ENCODE measurements around the gene PKD1L1.
A peak's percentile ranks its signal among the peaks of the same experiment; 100 is the strongest.

The PKD1L1 gene

DNA sequence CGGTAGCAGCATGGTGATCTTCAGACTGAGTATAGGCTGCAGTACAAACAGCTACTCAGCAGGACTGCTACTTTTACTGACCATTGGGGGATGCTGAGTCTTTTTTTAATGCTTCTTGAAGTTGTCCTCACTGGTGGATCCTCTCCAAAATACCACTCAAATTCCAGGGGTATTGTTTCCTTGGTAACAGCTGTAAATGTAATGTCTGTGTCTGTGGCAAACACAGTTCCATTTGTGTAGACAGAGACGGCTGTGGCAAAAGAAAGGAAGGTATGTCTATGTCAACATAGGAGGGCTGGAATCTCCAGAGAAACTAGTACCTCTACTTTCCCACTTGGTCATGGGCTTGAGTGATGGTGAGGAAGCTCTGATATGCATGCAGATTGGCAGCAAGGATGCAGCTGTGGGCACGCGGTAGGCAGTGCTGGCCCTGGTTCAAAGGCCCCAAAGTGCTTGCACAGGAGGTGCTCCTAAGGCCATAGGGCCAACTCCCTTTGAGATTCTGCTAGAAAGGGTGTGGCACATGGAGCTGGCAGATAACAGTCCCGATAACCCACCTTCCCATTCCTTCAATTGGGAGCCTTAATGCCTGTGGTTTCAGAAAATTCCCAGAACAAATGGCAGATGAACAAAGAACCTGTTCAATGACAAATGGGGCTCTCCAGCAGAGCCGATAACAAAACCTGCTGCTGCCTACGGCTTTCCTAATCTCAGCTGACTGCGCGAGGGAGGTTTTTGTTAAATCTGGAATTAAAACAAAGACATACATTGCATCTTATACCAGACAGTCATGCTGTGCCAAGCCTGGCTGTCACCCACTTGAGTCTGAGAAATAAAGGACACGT, 43.0 kb downstream of the PKD1L1 start:
- no peak for DNase-seq (ENCODE audit: low spot score)

DNA sequence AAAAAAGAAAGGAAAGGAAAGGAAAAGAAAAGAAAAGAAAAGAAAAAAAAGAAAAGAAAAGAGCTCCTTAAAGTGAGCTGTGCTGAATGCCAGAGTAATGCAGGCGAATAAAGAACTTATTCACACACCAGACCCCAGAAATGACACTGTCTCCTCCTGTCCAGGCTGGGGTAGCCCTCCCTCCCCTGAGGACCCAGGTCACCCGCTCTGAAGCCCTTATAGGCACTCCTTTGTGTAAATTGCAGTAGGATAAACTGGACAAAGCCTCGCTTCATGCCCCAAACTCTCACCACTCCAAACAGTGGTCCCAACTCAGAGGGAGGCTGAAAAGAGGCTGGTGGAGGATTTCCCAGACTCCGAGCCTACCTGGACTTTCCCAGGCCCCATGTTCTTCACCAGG, 46.3 kb downstream of the PKD1L1 start:
- no peak for DNase-seq (ENCODE audit: low spot score)

DNA sequence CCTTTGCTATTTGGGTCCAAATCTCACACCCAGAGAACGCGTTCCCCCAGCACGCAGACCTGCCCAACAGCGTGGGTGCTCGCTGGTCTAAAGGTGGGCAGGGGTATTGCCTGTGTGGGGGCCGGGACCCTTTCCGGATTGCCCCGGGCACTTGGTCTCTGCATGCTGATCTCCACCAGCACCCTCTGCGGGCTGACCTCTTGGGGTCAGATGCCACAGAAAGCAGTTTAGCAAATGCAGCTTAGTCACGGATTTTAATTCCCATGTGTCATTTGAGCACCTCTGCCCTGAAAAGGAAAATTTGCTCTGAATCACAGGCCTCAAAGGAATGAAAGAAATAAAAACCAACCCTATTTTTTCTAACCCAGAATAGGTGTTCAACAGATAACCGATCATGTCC, 46.7 kb downstream of the PKD1L1 start:
- no peak for DNase-seq (ENCODE audit: low spot score)

DNA sequence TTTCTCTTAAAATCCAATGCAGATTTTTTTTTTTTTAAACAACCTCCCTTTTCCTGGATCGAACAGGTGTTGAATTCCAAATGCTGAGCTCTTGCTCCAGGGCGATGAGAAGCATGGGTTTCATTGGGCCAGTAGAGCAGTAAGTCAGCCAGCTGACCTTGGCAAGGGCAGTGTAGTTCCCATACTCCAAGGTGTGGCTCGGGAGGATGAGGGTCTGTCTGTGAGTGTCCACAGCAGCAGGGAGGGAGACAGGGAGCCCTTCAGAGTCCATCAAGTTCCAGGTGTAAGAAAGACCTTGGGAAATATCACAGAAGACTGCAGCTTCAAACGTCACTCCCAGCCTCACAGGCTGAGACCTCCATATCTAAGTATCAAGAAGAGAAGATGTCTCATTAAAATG, 50.4 kb downstream of the PKD1L1 start:
- no peak for DNase-seq (ENCODE audit: low spot score)

DNA sequence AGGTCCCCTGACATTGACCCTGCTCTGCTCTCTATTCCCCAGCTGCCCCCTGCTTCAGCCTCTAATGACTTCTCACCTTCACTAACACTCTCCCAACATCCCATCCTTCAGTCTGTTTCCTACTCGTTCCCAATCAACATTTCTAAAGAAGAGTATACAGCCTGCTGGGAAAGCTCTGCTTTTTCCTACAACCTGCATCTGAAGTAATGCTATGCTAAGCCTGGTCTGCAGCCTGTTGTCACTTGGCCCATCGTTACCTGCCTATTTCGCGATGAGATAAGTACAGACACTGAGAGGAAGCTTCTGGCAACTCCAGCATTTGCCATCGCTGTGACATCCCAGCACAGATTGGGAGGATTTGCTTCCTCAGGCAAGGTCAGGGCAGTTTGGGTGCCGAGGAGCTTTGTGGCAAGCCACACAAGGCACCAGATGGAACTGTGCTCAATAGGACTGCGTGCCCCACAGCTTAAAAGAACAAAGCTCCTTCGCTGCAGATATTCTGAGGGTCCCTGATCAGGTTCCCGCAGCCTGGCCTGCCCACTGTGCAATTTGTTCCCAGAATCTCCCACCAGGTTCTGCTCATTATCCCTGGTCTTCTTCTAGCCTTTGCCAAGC, 51.4 kb downstream of the PKD1L1 start:
- DNase-seq (ENCODE audit: low spot score): no peak

DNA sequence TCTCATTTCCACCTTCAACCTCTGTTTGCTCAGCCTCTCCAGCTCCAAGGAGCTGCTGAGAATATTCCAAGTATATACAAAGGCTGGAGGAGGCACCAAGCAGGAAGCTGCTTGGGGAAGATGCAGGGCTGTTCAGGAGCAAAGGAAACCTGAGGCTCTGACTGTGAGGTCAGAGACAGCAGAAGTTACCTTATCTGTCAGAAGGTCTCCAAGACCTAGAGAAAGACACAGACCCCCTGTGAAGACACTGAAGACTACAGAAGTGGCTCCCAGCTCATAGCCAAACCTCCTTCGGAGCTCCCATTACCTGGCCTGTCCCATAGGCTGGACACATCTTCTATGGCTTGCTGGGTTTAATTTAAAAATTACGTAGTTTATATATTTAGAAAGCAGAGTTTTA, 53.2 kb downstream of the PKD1L1 start:
- DNase-seq (ENCODE audit: low spot score): no peak

DNA sequence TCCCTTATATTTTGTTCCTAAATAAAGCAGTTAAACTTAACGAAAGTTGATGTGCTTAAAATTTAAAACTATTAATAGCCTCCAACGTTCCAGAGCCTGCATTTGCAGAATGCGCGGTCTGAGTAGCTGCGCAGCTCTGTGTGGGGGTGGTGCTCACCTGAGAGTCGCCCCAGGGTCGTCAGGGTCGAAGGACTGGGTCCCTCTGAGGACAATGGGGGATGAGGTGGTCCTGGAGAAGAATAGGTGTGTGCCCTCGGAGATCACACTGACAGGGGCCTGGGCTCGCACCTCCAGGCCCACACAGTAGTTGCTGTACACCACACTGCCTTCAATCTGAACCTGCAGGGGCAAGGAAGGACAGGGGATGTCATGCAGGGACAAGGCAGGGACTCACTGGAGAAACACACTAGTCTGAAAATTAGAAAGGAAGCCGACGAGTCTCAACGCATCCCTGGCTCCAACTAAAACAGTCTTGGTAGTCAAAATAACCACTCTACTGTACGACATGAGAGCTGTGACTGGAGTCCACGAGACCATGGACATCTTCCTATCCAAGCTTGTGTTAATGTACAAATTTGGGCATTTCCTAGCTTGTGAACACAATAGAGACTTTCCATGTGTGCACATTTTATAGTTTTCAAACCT, 54.4 kb downstream of the PKD1L1 start:
- DNase-seq (ENCODE audit: low spot score): no peak

DNA sequence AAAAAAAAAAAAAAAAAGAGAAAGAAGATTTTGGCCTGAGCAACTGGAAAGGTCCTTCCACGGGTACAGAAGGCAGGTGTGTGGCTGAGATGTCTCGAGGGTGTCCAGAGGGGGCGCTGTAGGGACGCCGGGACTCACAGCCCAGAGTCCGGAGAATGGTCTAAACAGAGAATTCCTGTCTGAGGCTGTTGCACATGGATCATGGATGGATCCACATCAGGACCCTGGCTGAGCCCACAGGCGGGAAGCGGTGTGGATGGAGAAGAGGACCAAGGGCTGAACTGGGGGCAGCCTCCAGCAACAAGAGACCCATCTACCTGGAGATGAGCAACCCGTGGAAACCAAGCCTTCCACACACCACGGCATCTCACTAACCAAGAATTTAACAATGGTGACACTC, 55.0 kb downstream of the PKD1L1 start:
- DNase-seq (ENCODE audit: low spot score): no peak

DNA sequence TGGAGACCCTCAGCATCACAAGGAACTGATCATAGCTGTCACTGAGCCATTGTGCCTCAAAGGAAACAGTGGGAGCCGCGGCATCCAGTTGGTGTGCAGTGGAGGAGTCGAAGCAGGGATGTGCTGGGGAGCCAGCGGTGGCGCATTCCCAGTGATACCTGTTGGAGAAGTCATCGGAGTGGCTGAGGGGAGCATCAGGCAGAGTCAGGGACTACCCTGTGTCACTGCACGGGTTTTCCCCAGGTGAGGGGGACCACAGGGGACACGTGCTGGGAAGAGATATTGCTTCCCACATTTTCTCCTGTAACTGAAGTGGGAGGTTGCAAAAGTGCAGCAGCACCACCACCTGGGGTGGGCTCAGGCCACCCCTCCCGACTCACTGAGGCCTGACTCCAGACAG, 57.7 kb downstream of the PKD1L1 start:
- no peak for DNase-seq (ENCODE audit: low spot score)

DNA sequence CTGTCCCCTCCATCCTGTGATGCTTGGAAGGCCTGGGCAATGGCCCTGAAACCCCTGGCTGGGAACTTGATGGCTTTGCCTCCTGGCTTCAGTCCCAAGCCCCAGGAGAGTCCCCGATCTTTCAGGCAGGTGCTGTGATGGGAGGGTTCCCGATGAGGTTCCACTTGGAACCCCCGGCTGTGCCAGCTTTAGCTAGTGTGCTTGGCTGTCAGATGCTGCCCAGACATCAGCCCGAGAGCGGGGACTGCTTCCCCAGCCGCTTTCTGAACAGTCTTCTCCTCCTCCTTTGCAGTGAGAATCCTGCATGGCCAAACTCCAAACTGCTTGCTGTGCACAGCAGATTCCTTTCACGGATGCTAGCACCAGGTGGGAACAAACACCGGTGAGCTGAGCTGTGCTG, 58.1 kb downstream of the PKD1L1 start:
- no peak for DNase-seq (ENCODE audit: low spot score)

DNA sequence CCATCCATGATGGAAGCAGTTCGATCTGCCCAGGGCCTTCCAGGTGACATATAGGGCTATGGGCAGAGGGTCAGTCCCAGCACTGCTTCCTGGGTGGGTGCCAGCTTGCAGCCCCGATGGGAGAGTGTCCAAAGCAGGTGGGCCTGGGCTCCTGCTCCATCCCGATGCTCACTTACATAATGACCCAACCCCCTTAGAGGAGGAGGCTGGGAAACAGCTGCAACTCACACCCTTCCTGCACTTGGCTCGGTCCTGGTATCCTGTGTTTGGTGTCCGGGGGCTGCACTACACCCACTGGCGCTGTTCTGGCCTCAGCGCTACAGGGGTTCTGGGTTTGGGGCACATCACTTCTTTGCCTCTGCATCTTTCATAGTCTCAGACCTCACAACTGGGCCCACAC, 58.5 kb downstream of the PKD1L1 start:
- no peak for DNase-seq (ENCODE audit: low spot score)

DNA sequence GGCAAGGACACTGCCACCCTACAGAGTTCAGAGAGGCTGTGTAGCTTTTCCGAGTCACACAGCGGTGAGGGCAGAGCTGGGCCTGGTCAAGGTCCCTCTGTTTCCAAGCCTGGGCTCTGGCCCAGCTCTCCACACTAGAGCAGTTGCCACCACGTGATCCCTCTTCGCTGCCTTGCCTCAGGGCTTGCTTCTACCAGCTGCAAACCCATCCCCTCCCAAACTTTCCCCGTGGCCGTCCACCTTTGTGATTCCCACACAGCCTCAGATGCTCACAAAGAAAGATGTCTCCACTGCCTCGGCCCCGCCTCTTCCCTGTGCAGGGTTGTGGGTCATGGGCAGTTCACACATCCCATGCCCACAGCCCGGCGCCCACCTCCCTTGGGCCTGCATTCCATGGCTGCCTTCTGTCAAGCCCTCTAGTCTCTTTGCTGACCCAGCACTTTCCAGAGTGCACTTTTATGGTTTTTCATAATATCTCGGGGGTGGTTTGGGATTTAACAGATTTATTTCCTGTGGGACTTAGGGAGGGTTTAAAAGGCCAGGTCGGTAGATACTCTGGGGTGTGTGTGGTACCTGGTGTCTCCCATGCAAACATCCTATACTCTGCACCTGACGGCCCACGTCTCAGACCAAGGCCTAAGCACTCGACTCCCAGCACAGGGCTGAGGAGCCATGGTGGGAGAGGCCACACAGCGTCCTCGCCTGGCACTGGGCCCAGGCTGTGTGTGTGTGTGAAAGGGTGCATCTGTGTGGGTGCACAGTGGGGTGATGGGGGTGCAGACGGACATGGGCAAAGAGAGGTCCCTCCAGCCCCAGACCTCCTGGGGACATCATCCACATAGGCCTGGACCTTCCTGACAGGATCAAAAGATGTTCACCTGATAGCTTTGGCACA, 59.6 kb downstream of the PKD1L1 start:
- DNase-seq (ENCODE audit: low spot score): no peak

DNA sequence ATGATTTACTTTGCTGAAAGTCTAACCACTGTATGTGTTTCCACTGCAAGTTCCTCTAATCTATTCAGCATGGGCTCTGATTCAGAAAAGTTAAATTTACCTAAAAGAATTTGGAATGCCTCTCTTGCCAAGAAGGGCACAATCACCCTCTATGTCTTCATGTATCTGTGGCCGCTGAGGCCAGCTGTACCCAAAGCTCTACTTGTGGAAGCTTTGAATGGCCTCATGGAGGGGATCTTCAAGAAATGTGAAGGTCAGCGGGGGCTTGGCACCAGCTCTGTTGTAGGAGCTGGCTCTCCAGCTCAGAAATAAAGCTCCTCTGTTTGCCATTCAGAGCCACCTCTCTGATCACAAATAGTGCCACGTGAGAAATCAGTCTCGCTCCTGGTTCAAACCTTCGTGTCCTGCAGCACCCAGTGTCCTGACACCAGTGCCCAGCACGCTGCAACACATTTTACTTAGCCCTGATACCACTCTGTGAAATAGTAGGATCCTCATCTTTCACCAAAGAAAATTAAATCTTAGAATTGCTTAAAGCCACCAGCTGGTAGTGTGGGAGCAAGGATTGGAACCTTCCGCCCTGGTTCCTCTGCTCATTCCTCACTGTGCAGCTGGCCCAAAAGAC, 61.1 kb downstream of the PKD1L1 start:
- no peak for DNase-seq (ENCODE audit: low spot score)

DNA sequence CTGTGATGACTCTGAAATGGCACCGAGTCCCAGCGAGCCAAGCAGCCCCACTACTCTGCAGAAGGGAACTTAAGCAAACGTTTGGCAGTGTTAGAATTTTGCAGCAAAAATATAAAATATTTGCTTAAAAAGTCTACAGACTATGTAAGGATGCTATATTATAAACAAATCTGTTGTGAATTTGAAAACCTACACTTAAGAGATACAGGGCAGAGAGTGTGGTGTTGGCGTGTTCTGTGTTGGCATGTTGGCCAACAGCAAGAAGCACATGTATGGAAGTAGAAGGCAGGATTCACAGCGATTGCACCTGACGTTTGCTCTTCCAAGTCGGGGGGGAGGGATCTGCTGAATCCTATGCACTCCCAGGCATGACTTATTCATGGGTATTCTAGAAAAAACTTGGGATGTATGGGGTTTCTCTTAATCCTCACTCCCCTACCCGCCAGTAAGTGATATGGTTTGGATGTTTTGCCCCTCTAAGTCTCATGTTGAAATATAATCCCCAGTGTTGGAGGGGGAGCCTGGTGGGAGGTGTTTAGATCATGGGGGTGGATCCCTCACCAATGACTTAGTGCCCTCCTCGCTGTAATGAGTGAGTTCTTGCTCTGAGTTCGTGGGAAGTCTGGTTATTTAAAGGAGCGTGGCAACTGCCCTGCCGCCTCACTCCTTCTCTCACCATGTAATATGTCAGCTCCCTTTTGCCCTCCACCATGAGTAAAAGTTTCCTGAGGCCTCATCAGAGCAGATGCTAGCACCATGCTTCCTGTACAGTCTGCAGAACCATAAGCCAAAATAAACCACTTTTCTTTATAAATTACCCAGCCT, 62.1 kb downstream of the PKD1L1 start:
- no peak for DNase-seq (ENCODE audit: low spot score)

DNA sequence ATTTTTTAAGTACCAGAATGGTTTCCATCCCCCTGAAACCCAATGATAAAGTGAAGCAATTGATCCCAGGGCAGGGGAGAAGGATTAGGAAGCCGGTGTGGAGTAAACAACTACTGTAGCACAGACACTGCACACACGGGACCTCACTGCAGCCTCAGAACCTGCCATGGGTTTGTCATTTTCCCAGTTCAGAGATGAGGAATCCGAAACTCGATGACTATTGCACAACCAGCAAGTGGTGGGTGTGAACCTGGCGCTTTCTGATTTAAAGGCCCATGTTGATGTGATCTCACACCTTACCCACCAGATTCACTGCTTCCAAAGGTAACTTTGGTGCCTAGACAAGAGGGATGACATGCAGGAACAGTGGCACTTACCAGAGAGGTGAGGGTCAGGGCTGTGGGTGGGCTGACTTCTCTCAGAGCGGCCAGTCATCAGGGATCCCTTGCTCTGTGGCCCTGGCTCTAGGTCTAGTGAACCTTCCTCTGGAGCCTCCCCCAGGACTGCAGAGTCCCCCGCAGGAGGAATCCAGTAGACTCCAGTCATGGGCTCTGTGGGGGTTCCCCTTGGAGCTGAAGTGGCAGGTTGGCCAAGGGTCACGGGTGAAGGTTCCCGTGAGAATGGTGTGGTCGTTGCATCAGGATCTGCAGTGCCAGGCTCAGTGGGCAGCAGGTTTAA, 62.8 kb downstream of the PKD1L1 start:
- DNase-seq (ENCODE audit: low spot score): no peak

DNA sequence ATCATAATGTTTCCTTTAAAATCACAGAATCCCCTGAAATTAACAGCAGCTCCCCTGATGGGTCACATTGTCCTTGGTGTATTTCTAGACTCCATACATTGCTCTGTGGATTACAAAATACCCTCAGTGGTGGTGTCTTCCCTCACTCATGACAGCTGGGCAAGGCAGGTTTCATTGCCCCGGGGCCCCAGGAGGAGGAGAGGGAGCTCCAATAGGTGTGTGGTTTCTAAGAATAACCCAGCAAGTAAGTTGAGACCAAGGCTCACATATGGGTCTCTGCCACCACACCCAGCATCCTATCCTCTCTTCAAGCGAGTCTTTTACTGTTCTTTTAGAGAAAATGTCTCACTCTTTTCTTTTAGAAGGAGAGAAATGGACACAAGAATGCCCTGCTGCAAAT, 63.6 kb downstream of the PKD1L1 start:
- DNase-seq (ENCODE audit: low spot score): no peak

DNA sequence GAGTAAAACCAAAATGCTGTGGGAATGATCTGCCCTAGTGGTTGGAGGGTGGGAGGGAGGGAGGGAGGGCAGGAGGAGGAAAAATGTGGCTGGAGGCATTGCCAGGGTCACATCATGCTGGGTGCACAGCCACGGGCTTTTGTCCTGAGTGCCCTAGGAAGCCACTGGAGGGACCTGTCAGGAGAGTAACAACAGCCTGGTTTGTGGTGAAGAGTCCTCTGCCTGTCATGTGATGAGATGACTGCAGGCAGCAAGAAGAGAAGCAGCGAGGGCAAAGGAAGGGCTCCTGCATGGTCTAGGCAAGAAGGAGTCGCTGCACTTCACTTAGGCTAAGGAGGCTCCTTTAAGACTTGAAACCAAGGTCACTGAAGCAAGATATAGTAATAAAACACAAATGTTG, 65.6 kb downstream of the PKD1L1 start:
- DNase-seq (ENCODE audit: low spot score): no peak

DNA sequence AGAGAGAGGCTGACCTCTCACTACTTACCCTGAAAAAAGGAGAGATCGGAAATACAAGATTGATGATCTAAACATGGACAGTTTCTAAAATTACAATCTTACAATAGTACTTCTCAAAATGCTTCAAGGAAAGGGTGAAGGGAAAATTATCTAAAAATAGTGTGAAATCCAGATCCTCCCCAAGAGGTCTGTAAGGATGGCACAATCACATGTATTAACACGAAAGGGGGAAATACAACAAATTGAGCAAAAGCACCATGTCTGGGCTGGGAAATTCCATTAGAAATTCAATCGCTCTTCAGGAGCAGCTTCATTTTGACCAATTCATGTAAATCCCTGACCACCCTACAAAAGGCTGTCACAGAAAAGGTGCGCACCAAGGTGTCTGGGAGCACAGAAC, 67.0 kb downstream of the PKD1L1 start:
- no peak for DNase-seq (ENCODE audit: low spot score)

DNA sequence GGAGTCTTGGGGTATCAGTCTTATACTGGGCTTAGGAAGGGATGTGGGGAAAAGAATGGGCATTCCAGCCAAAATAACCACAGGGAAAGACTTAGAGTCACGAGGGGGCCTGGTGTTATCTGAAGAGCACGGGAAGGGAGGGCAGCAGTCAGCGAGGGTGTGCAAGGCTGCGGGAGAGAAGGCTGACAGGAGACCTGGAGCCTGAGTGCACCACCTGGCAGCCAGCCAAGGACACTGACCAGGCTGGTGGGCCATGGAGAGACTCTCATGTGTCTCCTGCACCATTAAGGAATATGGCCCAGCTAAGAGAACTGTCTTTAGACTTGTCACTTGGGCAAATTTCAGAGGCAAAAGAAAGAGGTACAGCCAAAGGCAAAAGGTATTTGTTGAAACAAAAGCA, 69.6 kb downstream of the PKD1L1 start:
- peak; percentile 32 for DNase-seq (ENCODE audit: low spot score)

DNA sequence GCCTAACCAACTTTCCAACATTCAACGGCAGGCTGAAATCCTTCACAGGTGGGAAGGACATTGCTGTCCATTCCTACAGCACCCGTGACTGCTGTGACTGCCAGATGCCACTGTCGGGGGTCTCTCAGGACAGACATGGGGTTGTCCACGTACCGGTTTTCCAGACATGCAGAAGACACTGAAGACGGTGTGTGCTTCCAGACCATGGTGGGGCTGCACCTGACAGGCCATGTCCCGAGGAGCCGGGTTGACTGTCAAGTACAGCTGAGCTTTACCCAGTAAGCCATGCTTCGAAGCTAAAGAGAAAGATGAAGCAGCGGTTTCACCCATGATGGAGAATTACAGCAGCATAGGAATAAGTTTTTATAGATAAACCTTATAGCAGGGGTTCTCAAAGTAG, 70.9 kb downstream of the PKD1L1 start:
- no peak for DNase-seq (ENCODE audit: low spot score)
